Ramos (cell line): ENCODE measurements around the gene ATP8B4.
"Not testable (repeated sequence)": the region's sequence is repeated elsewhere in the genome, so short reads cannot be mapped to it uniquely, and the experiment has no call there.

ENCODE experiments used
- in situ Hi-C: fragments of 300-500 bp; cut with MboI; formaldehyde crosslinking; loops from one replicate; pipeline ENCODE4 v1.14.3; 2022; ENCODE audit warnings: low sequenced_read_pairs; ENCODE audit not compliant: unreplicated experiment

ATP8B4 gene

GRCh38 chr15:50119063-50120040 is at the start of gene ATP8B4:
Gene ATP8B4 (minus strand): TSS chr15:50119233. CDS start chr15:50106966, 12,267 bp downstream.
- in situ Hi-C loops = no loop called here

GRCh38 chr15:50168379-50168778 is 49.3 kb upstream of the ATP8B4 start:
- in situ Hi-C loops = no loop called here

GRCh38 chr15:50167110-50167509 is 48.1 kb upstream of the ATP8B4 start:
- in situ Hi-C loops = no loop called here

GRCh38 chr15:50166216-50166615 is 47.2 kb upstream of the ATP8B4 start:
- in situ Hi-C loops = no loop called here

GRCh38 chr15:50164458-50164857 is 45.4 kb upstream of the ATP8B4 start:
- in situ Hi-C loops = no loop called here

- in situ Hi-C loops = no loop called here
Observed at GRCh38 chr15:50163719-50164410, 44.8 kb upstream of the ATP8B4 start.

GRCh38 chr15:50162969-50163718 is 44.1 kb upstream of the ATP8B4 start:
- in situ Hi-C loops = no loop called here

GRCh38 chr15:50158236-50158635 is 39.2 kb upstream of the ATP8B4 start:
- in situ Hi-C loops = not testable (repeated sequence)

- in situ Hi-C loops = no loop called here
Observed at GRCh38 chr15:50151476-50151875, 32.4 kb upstream of the ATP8B4 start.

GRCh38 chr15:50150851-50151250 is 31.8 kb upstream of the ATP8B4 start:
- in situ Hi-C loops = no loop called here

- in situ Hi-C loops = no loop called here
Observed at GRCh38 chr15:50150349-50150748, 31.3 kb upstream of the ATP8B4 start.

GRCh38 chr15:50149090-50149489 is 30.1 kb upstream of the ATP8B4 start:
- in situ Hi-C loops = loop anchor here (10.0 kb wide), 1 partner anchor 1284 kb away; no protein-coding TSS in a partner anchor

GRCh38 chr15:50148362-50148963 is 29.4 kb upstream of the ATP8B4 start:
- in situ Hi-C loops = loop anchor here (10.0 kb wide), 1 partner anchor 1284 kb away; no protein-coding TSS in a partner anchor

- in situ Hi-C loops = loop anchor here (10.0 kb wide), 1 partner anchor 1282 kb away; no protein-coding TSS in a partner anchor
Observed at GRCh38 chr15:50146632-50147031, 27.6 kb upstream of the ATP8B4 start.

- in situ Hi-C loops = loop anchor here (10.0 kb wide), 1 partner anchor 1281 kb away; no protein-coding TSS in a partner anchor
Observed at GRCh38 chr15:50145451-50145872, 26.4 kb upstream of the ATP8B4 start.

- in situ Hi-C loops = loop anchor here (10.0 kb wide), 1 partner anchor 1280 kb away; no protein-coding TSS in a partner anchor
Observed at GRCh38 chr15:50144341-50145120, 25.5 kb upstream of the ATP8B4 start.

- in situ Hi-C loops = loop anchor here (10.0 kb wide), 1 partner anchor 1279 kb away; no protein-coding TSS in a partner anchor
Observed at GRCh38 chr15:50143255-50143860, 24.3 kb upstream of the ATP8B4 start.

- in situ Hi-C loops = loop anchor here (10.0 kb wide), 1 partner anchor 1277 kb away; no protein-coding TSS in a partner anchor
Observed at GRCh38 chr15:50141856-50142255, 22.8 kb upstream of the ATP8B4 start.
